Inflammatory macrophage treated with lipopolysaccharide for 4 hours (primary cell): Measurements from ENCODE around the gene CAMLG.

Experiments used
- DNase-seq: peaks from one replicate; pipeline ENCODE4 v3.0.0-alpha.2; 2020

Gene CAMLG

GRCh38 chr5:134784241-134784920, 46.0 kb downstream of the CAMLG start:
- DNase-seq: no peak

- no peak for DNase-seq
Measured at GRCh38 chr5:134784946-134785620, 46.7 kb downstream of the CAMLG start.

GRCh38 chr5:134787692-134788091, 49.3 kb downstream of the CAMLG start:
- DNase-seq: no peak

- no peak for DNase-seq
Measured at GRCh38 chr5:134791580-134791979, 53.2 kb downstream of the CAMLG start.

- no peak for DNase-seq
Measured at GRCh38 chr5:134792286-134792685, 53.9 kb downstream of the CAMLG start.

- no peak for DNase-seq
Measured at GRCh38 chr5:134793111-134793510, 54.8 kb downstream of the CAMLG start.

- DNase-seq: no peak
Measured at GRCh38 chr5:134794082-134794481, 55.7 kb downstream of the CAMLG start.

GRCh38 chr5:134794819-134795218, 56.5 kb downstream of the CAMLG start:
- no peak for DNase-seq

GRCh38 chr5:134798468-134798867, 60.1 kb downstream of the CAMLG start:
- no peak for DNase-seq
